Ishikawa (cell line): Measurements from ENCODE around the gene OR11G2.

Experiments
- CEBPB ChIP-seq: IDR thresholded peaks from 2 replicates; pipeline ENCODE4 v1.6.1; 2012
- CREB1 ChIP-seq: IDR thresholded peaks from 2 replicates; pipeline ENCODE4 v1.6.1; 2012; ENCODE audit warnings: low read depth
- EGR1 ChIP-seq: IDR thresholded peaks from 2 replicates; pipeline ENCODE4 v1.6.1; 2012
- EP300 ChIP-seq: IDR thresholded peaks from 2 replicates; pipeline ENCODE4 v1.6.1; 2012; ENCODE audit warnings: borderline replicate concordance
- FOXM1 ChIP-seq: IDR thresholded peaks from 2 replicates; pipeline ENCODE4 v1.6.1; 2012; ENCODE audit warnings: low read depth, borderline replicate concordance
- NFIC ChIP-seq: IDR thresholded peaks from 2 replicates; pipeline ENCODE4 v1.6.1; 2012
- RAD21 ChIP-seq: IDR thresholded peaks from 2 replicates; pipeline ENCODE4 v1.6.1; 2012; ENCODE audit warnings: low read depth
- REST ChIP-seq: IDR thresholded peaks from 2 replicates; pipeline ENCODE4 v1.6.1; 2012; ENCODE audit warnings: low read depth, mild to moderate bottlenecking
- TAF1 ChIP-seq: IDR thresholded peaks from 2 replicates; pipeline ENCODE4 v1.6.1; 2012; ENCODE audit warnings: low read depth, mild to moderate bottlenecking
- TCF12 ChIP-seq: IDR thresholded peaks from 2 replicates; pipeline ENCODE4 v1.6.1; 2012; ENCODE audit warnings: low read depth
- TEAD4 ChIP-seq: IDR thresholded peaks from 2 replicates; pipeline ENCODE4 v1.6.1; 2012
- YY1 ChIP-seq: IDR thresholded peaks from 2 replicates; pipeline ENCODE4 v1.6.1; 2012; ENCODE audit warnings: low read depth
- ZBTB7A ChIP-seq: IDR thresholded peaks from 2 replicates; pipeline ENCODE4 v1.6.1; 2012; ENCODE audit warnings: low read depth
- TF ChIP-seq, protein P1 (sequence below): IDR thresholded peaks from 2 replicates; pipeline ENCODE4 v1.6.1; 2012
- TF ChIP-seq, protein P2 (sequence below): IDR thresholded peaks from 2 replicates; pipeline ENCODE4 v1.6.1; 2012

The OR11G2 gene

DNA sequence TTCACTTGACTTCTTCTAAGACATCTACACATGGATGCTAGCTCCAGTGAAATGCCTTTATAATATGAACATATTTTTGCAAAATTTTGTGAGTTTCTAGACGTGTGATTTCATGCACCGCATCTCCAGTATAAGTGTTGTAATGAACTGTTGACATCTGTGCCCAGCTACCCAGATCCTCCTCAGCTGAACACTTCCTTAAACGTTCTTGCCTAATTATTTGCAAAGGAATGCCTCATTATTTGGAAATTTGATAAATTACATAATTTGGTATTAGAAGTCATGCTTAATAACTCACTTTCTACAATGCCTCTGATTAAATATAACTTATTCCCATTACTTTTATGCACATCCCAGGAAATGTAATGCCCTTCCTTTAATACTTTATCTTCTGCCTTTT, 14.0 kb downstream of the OR11G2 start:
- TF ChIP-seq NFIC: no peak
- no peak for TF ChIP-seq CEBPB
- TF ChIP-seq TAF1: no peak
- no peak for TF ChIP-seq RAD21
- TF ChIP-seq TCF12: no peak
- TF ChIP-seq ZBTB7A: no peak
- no peak for TF ChIP-seq YY1
- no peak for TF ChIP-seq EGR1
- TF ChIP-seq REST: no peak
- no peak for TF ChIP-seq TEAD4
- no peak for TF ChIP-seq FOXM1
- TF ChIP-seq, protein P1, sequence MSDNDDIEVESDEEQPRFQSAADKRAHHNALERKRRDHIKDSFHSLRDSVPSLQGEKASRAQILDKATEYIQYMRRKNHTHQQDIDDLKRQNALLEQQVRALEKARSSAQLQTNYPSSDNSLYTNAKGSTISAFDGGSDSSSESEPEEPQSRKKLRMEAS: no peak

DNA sequence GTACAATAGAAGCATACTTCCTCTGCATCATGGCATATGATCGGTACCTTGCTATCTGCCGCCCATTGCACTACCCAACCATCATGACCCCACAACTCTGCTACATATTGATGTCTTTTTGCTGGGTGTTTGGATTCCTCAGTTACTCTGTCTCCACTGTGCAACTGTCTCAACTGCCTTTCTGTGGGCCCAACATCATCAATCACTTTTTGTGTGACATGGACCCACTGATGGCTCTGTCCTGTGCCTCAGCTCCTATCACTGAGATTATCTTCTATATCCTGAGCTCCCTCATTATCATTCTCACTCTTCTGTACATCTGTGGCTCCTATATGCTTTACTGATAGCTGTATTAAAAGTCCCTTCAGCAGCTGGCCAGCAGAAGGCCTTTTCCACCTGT, 18.9 kb downstream of the OR11G2 start:
- TF ChIP-seq NFIC (no peak), TEAD4 (no peak), REST (no peak), RAD21 (no peak), ZBTB7A (no peak), EP300 (no peak), TAF1 (no peak), EGR1 (no peak), CREB1 (no peak)
- TF ChIP-seq, protein P1: no peak

DNA sequence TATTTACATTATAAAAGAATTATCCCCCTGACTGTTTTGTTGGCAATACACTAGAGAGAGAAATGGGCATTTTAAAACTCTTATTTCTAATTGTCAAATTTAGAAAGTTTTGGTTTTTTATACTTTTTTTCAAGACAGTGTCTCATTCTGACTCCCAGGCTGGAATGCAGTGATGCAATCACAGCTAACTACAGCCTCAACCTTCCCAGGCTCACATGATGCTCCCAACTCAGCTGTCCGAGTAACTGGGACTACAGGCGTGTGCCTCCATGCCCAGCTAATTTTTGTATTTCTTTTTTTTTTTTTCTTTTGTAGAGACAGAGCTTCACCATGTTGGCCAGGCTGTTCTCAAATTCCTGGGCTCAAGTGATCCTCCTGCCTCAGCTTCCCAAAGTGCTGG, 24.5 kb downstream of the OR11G2 start:
- TF ChIP-seq FOXM1 (no peak), CEBPB (no peak), TEAD4 (no peak), CREB1 (no peak), REST (no peak), TAF1 (no peak), EP300 (no peak), ZBTB7A (no peak), EGR1 (no peak), NFIC (no peak), RAD21 (no peak), TCF12 (no peak), YY1 (no peak)
- TF ChIP-seq, protein P1: no peak
- TF ChIP-seq, protein P2, sequence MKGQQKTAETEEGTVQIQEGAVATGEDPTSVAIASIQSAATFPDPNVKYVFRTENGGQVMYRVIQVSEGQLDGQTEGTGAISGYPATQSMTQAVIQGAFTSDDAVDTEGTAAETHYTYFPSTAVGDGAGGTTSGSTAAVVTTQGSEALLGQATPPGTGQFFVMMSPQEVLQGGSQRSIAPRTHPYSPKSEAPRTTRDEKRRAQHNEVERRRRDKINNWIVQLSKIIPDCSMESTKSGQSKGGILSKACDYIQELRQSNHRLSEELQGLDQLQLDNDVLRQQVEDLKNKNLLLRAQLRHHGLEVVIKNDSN: no peak

- TF ChIP-seq FOXM1 (no peak), YY1 (no peak), CEBPB (no peak), TAF1 (no peak), NFIC (no peak), EGR1 (no peak), TEAD4 (no peak), CREB1 (no peak), REST (no peak), RAD21 (no peak), EP300 (no peak)
- TF ChIP-seq, protein P2: no peak
- TF ChIP-seq, protein P1: no peak
These were observed 28.3 kb downstream of the OR11G2 start for GRCh38 chr14:20219033-20219432.
